ENCODE results near the gene DDX55.
"Not testable (repeated sequence)": the region's sequence is repeated elsewhere in the genome, so short reads cannot be mapped to it uniquely, and the experiment has no call there.

The DDX55 gene

GRCh38 chr12:123601602-123602489 lies at the start of gene DDX55:
Gene DDX55 (plus strand): TSS chr12:123602099. CDS start chr12:123602149, 50 bp downstream.
- peak; percentile 82 for DNase-seq

- not testable (repeated sequence) for DNase-seq
These were observed 47.8 kb upstream of the DDX55 start for GRCh38 chr12:123554136-123554535.

- DNase-seq, result not testable (repeated sequence)
These were observed 47.1 kb upstream of the DDX55 start for GRCh38 chr12:123554843-123555242.

- DNase-seq, result not testable (repeated sequence)
These were observed 43.4 kb upstream of the DDX55 start for GRCh38 chr12:123558487-123558886.

GRCh38 chr12:123559468-123559867 lies 42.4 kb upstream of the DDX55 start:
- no peak for DNase-seq

GRCh38 chr12:123571343-123571813 lies 30.5 kb upstream of the DDX55 start:
- no peak for DNase-seq

- no peak for DNase-seq
These were observed 29.5 kb upstream of the DDX55 start for GRCh38 chr12:123572391-123572790.

- no peak for DNase-seq
These were observed 28.0 kb upstream of the DDX55 start for GRCh38 chr12:123573870-123574269.

- no peak for DNase-seq
These were observed 25.3 kb upstream of the DDX55 start for GRCh38 chr12:123576611-123577010.

- no peak for DNase-seq
These were observed 23.7 kb upstream of the DDX55 start for GRCh38 chr12:123578243-123578642.

GRCh38 chr12:123578829-123579228 lies 23.1 kb upstream of the DDX55 start:
- DNase-seq, result not testable (repeated sequence)

GRCh38 chr12:123580772-123581171 lies 21.1 kb upstream of the DDX55 start:
- no peak for DNase-seq

GRCh38 chr12:123591702-123592481 lies 10.0 kb upstream of the DDX55 start:
- DNase-seq, result no peak

GRCh38 chr12:123595729-123596128 lies 6.2 kb upstream of the DDX55 start:
- DNase-seq, result no peak

GRCh38 chr12:123597100-123597499 lies 4.8 kb upstream of the DDX55 start:
- DNase-seq, result no peak

GRCh38 chr12:123598522-123598921 lies 3.4 kb upstream of the DDX55 start:
- no peak for DNase-seq

- no peak for DNase-seq
These were observed 2.6 kb upstream of the DDX55 start for GRCh38 chr12:123599310-123599709.

GRCh38 chr12:123599721-123600120 lies 2.2 kb upstream of the DDX55 start:
- no peak for DNase-seq

GRCh38 chr12:123602651-123603195 lies 824 bp downstream of the DDX55 start:
- DNase-seq, result no peak

GRCh38 chr12:123603495-123603894 lies 1.6 kb downstream of the DDX55 start:
- DNase-seq, result not testable (repeated sequence)

GRCh38 chr12:123607756-123608155 lies 5.9 kb downstream of the DDX55 start:
- DNase-seq, result no peak

GRCh38 chr12:123608182-123608581 lies 6.3 kb downstream of the DDX55 start:
- no peak for DNase-seq

- DNase-seq, result no peak
These were observed 12.2 kb downstream of the DDX55 start for GRCh38 chr12:123614110-123614509.
